Tibial nerve (tissue), 4 donors: ENCODE results near the gene SLC16A6. TPM values are rescaled to one million over a fixed set of nuclear protein-coding genes. Genes with fewer than 3 reads are reported as not detected.

Source experiments
- DNase-seq, 2 donors: peaks; one replicate each; pipeline ENCODE4 v3.0.0-alpha.2; 2019; ENCODE audit warnings: low spot score in 2 of 2
- H3K27ac ChIP-seq, 4 donors: fragments of 200-600 bp; sonication (generic) in 3 of 4; one replicate each; pipeline ENCODE4 v1.5.1; 2017 to 2019; ENCODE audit warnings: mild to moderate bottlenecking in 1 of 4
- H3K27me3 ChIP-seq, 2 donors: fragments of 200-600 bp; sonication (generic) in 1 of 2; one replicate each; pipeline versions ENCODE4 v1.5.1 to v1.6.0; 2017 to 2019
- H3K36me3 ChIP-seq, 3 donors: fragments of 200-600 bp; sonication (generic); one replicate each; pipeline ENCODE4 v1.5.1; 2018 to 2019
- H3K4me1 ChIP-seq, 4 donors: fragments of 200-600 bp; sonication (generic) in 3 of 4; one replicate each; pipeline ENCODE4 v1.5.1; 2017 to 2019
- H3K4me3 ChIP-seq, 4 donors: fragments of 200-600 bp; sonication (generic) in 3 of 4; one replicate each; pipeline ENCODE4 v1.5.1; 2017 to 2019; ENCODE audit warnings: mild to moderate bottlenecking in 1 of 4, moderate library complexity in 1 of 4
- H3K9me3 ChIP-seq, 4 donors: fragments of 200-600 bp; sonication (generic) in 3 of 4; one replicate each; pipeline ENCODE4 v1.5.1; 2017 to 2019
- CTCF ChIP-seq, 5 experiments: fragments of 200-600 bp in 3 of 5; fragments of 450-650 bp in 2 of 5; sonication (generic) in 3 of 5; IDR thresholded peaks; one replicate each; pipeline ENCODE4 v1.5.1; 2016 to 2019; ENCODE audit warnings: antibody characterized with exemption in 5 of 5, mild to moderate bottlenecking in 3 of 5, moderate library complexity in 2 of 5
- EP300 ChIP-seq, 2 donors: sonication (generic); formaldehyde crosslinking; IDR thresholded peaks; one replicate each; pipeline ENCODE4 v1.6.1; 2017; ENCODE audit warnings: antibody characterized with exemption in 2 of 2, mild to moderate bottlenecking in 1 of 2
- POLR2A ChIP-seq, 2 donors: fragments of 450-650 bp; IDR thresholded peaks; one replicate each; pipeline ENCODE4 v1.6.1; 2017; ENCODE audit warnings: antibody characterized with exemption in 2 of 2, mild to moderate bottlenecking in 2 of 2, moderate library complexity in 2 of 2
- WGBS, 2 donors: methylation state at CpG; one replicate each; pipeline ENCODE4 v1.1.5; 2018; 5-methylcytosine and 5-hydroxymethylcytosine counted together
- total RNA-seq, 4 donors: library from RNA; depleted of rRNA; stranded (reverse); fragments of >200 nt; gene quantifications; one replicate each; pipeline ENCODE4 v1.1.0, GENCODE V29; 2016

SLC16A6 gene
- total RNA-seq, 4 donors from 2014 or later = 0.20 to 0.90 TPM; not detected in 2

GRCh38 chr17:68327823-68328557, 37.1 kb upstream of the SLC16A6 start:
- H3K27ac ChIP-seq = no peak overlapping the region
- H3K4me1 ChIP-seq = no peaks in the 10 kb centered on the region
- WGBS, 2 donors = 91 to 93% methylated on average over 8 of the region's 8 CpGs
- no peak overlapping the region for H3K4me3 ChIP-seq
- TF ChIP-seq POLR2A (IDR thresholded peaks at IDR 0.05) (no peak), EP300 (IDR thresholded peaks at IDR 0.05) (no peak), CTCF (IDR thresholded peaks at IDR 0.05) (no peak)
- DNase-seq = no peak
- H3K9me3 ChIP-seq = peaks cover 0 to 26% (median 0%) of the 10 kb centered on the region in 4 donors
- H3K36me3 ChIP-seq = no peaks in the 10 kb centered on the region
- H3K27me3 ChIP-seq = no peaks in the 10 kb centered on the region

GRCh38 chr17:68326681-68327080, 35.8 kb upstream of the SLC16A6 start:
- 80 to 82% methylated on average over 5 of the region's 5 CpGs for WGBS, 2 donors
- Histone ChIP-seq H3K4me1 (no peaks in the 10 kb centered on the region), H3K27ac (no peak overlapping the region), H3K4me3 (no peak overlapping the region), H3K36me3 (no peaks in the 10 kb centered on the region), H3K9me3 (peaks cover 0 to 13% (median 0%) of the 10 kb centered on the region in 4 donors), H3K27me3 (no peaks in the 10 kb centered on the region)
- TF ChIP-seq CTCF (IDR thresholded peaks at IDR 0.05) (no peak), EP300 (IDR thresholded peaks at IDR 0.05) (no peak)
- DNase-seq = no peak

- no peaks in the 10 kb centered on the region for H3K36me3 ChIP-seq
- 86 to 89% methylated on average over 5 of the region's 5 CpGs for WGBS, 2 donors
- TF ChIP-seq POLR2A (IDR thresholded peaks at IDR 0.05) = no peak
- no peak for TF ChIP-seq CTCF (IDR thresholded peaks at IDR 0.05)
- no peak for TF ChIP-seq EP300 (IDR thresholded peaks at IDR 0.05)
- H3K9me3 ChIP-seq = peaks cover 0 to 7% (median 0%) of the 10 kb centered on the region in 4 donors
- no peak for DNase-seq
- H3K27ac ChIP-seq = no peak overlapping the region
- no peak overlapping the region for H3K4me3 ChIP-seq
- H3K4me1 ChIP-seq = no peaks in the 10 kb centered on the region
- H3K27me3 ChIP-seq = no peaks in the 10 kb centered on the region
These were observed 35.0 kb upstream of the SLC16A6 start for GRCh38 chr17:68325961-68326360.

- no peaks in the 10 kb centered on the region for H3K27me3 ChIP-seq
- DNase-seq = no peak
- no peaks in the 10 kb centered on the region for H3K36me3 ChIP-seq
- no peaks in the 10 kb centered on the region for H3K9me3 ChIP-seq
- H3K27ac ChIP-seq = no peak overlapping the region
- no peaks in the 10 kb centered on the region for H3K4me1 ChIP-seq
- TF ChIP-seq CTCF (IDR thresholded peaks at IDR 0.05) (no peak), POLR2A (IDR thresholded peaks at IDR 0.05) (no peak), EP300 (IDR thresholded peaks at IDR 0.05) (no peak)
- H3K4me3 ChIP-seq = no peak overlapping the region
- WGBS, 2 donors = 95% methylated on average over 8 of the region's 8 CpGs
These were observed 33.9 kb upstream of the SLC16A6 start for GRCh38 chr17:68324654-68325336.

GRCh38 chr17:68324114-68324513, 33.2 kb upstream of the SLC16A6 start:
- no peak for DNase-seq
- no peaks in the 10 kb centered on the region for H3K9me3 ChIP-seq
- WGBS, 2 donors = 82 to 89% methylated on average over 10 of the region's 10 CpGs
- H3K4me3 ChIP-seq = no peak overlapping the region
- H3K27ac ChIP-seq = no peak overlapping the region
- TF ChIP-seq CTCF (IDR thresholded peaks at IDR 0.05) (no peak), EP300 (IDR thresholded peaks at IDR 0.05) (no peak), POLR2A (IDR thresholded peaks at IDR 0.05) (no peak)
- H3K36me3 ChIP-seq = no peaks in the 10 kb centered on the region
- no peaks in the 10 kb centered on the region for H3K27me3 ChIP-seq
- no peaks in the 10 kb centered on the region for H3K4me1 ChIP-seq
